ENCODE results near the gene FRMD1.

Gene FRMD1

GRCh38 chr6:168057836-168058235, 21.2 kb downstream of the FRMD1 start:
- Histone ChIP-seq H3K36me3 (ENCODE audit: control insufficient read depth, insufficient read depth, low read length, severe bottlenecking) (no peaks in the 10 kb centered on the region), H3K27me3 (replicated peaks; ENCODE audit: control insufficient read depth, insufficient read depth, low read length) (peaks cover 27% of the 10 kb centered on the region), H3K9ac (ENCODE audit: low read length) (no peak overlapping the region), H3K4me1 (ENCODE audit: control insufficient read depth, insufficient read depth, low read length) (peaks cover 10% of the 10 kb centered on the region), H3K4me3 (ENCODE audit: low read length) (no peak overlapping the region), H3K9me3 (ENCODE audit: control insufficient read depth, low read length) (no peaks in the 10 kb centered on the region)
- no peak for DNase-seq (ENCODE audit: low read depth)

GRCh38 chr6:168056892-168057527, 22.0 kb downstream of the FRMD1 start:
- Histone ChIP-seq H3K27me3 (replicated peaks; ENCODE audit: control insufficient read depth, insufficient read depth, low read length) (peaks cover 31% of the 10 kb centered on the region), H3K4me1 (ENCODE audit: control insufficient read depth, insufficient read depth, low read length) (peaks cover 10% of the 10 kb centered on the region), H3K9me3 (ENCODE audit: control insufficient read depth, low read length) (no peaks in the 10 kb centered on the region), H3K4me3 (ENCODE audit: low read length) (no peak overlapping the region), H3K9ac (ENCODE audit: low read length) (no peak overlapping the region), H3K36me3 (ENCODE audit: control insufficient read depth, insufficient read depth, low read length, severe bottlenecking) (no peaks in the 10 kb centered on the region)
- DNase-seq (ENCODE audit: low read depth), result no peak

- H3K4me3 ChIP-seq (ENCODE audit: low read length), result no peak overlapping the region
- H3K36me3 ChIP-seq (ENCODE audit: control insufficient read depth, insufficient read depth, low read length, severe bottlenecking), result no peaks in the 10 kb centered on the region
- H3K4me1 ChIP-seq (ENCODE audit: control insufficient read depth, insufficient read depth, low read length), result peaks cover 10% of the 10 kb centered on the region
Measured at GRCh38 chr6:168055696-168056489, 23.1 kb downstream of the FRMD1 start.

GRCh38 chr6:168054765-168055560, 24.0 kb downstream of the FRMD1 start:
- no peak for DNase-seq (ENCODE audit: low read depth)
- no peaks in the 10 kb centered on the region for H3K36me3 ChIP-seq (ENCODE audit: control insufficient read depth, insufficient read depth, low read length, severe bottlenecking)
- peaks cover 38% of the 10 kb centered on the region for H3K27me3 ChIP-seq (replicated peaks; ENCODE audit: control insufficient read depth, insufficient read depth, low read length)
- H3K4me1 ChIP-seq (ENCODE audit: control insufficient read depth, insufficient read depth, low read length), result peaks cover 10% of the 10 kb centered on the region
- H3K9me3 ChIP-seq (ENCODE audit: control insufficient read depth, low read length), result no peaks in the 10 kb centered on the region
- H3K4me3 ChIP-seq (ENCODE audit: low read length), result no peak overlapping the region
- H3K9ac ChIP-seq (ENCODE audit: low read length), result no peak overlapping the region

More at GRCh38 chr6:168055696-168056489, 23.1 kb downstream of the FRMD1 start:
- Histone ChIP-seq H3K9ac (ENCODE audit: low read length) (no peak overlapping the region), H3K27me3 (replicated peaks; ENCODE audit: control insufficient read depth, insufficient read depth, low read length) (peaks cover 37% of the 10 kb centered on the region), H3K9me3 (ENCODE audit: control insufficient read depth, low read length) (no peaks in the 10 kb centered on the region)
- DNase-seq (ENCODE audit: low read depth), result no peak

- Histone ChIP-seq H3K36me3 (ENCODE audit: control insufficient read depth, insufficient read depth, low read length, severe bottlenecking) (no peaks in the 10 kb centered on the region), H3K9me3 (ENCODE audit: control insufficient read depth, low read length) (no peaks in the 10 kb centered on the region), H3K4me3 (ENCODE audit: low read length) (no peak overlapping the region), H3K9ac (ENCODE audit: low read length) (no peak overlapping the region), H3K27me3 (replicated peaks; ENCODE audit: control insufficient read depth, insufficient read depth, low read length) (peaks cover 32% of the 10 kb centered on the region), H3K4me1 (ENCODE audit: control insufficient read depth, insufficient read depth, low read length) (peaks cover 10% of the 10 kb centered on the region)
- no peak for DNase-seq (ENCODE audit: low read depth)
Measured at GRCh38 chr6:168053957-168054471, 25.0 kb downstream of the FRMD1 start.

- Histone ChIP-seq H3K9me3 (ENCODE audit: control insufficient read depth, low read length) (no peaks in the 10 kb centered on the region), H3K9ac (ENCODE audit: low read length) (no peak overlapping the region), H3K27me3 (replicated peaks; ENCODE audit: control insufficient read depth, insufficient read depth, low read length) (peaks cover 32% of the 10 kb centered on the region), H3K36me3 (ENCODE audit: control insufficient read depth, insufficient read depth, low read length, severe bottlenecking) (no peaks in the 10 kb centered on the region), H3K4me3 (ENCODE audit: low read length) (no peak overlapping the region), H3K4me1 (ENCODE audit: control insufficient read depth, insufficient read depth, low read length) (peaks cover 10% of the 10 kb centered on the region)
- no peak for DNase-seq (ENCODE audit: low read depth)
Measured at GRCh38 chr6:168053086-168053956, 25.7 kb downstream of the FRMD1 start.

GRCh38 chr6:168052291-168052891, 26.6 kb downstream of the FRMD1 start:
- H3K4me3 ChIP-seq (ENCODE audit: low read length), result no peak overlapping the region
- no peak for DNase-seq (ENCODE audit: low read depth)

GRCh38 chr6:168051648-168052047, 27.4 kb downstream of the FRMD1 start:
- Histone ChIP-seq H3K4me3 (ENCODE audit: low read length) (no peak overlapping the region), H3K9me3 (ENCODE audit: control insufficient read depth, low read length) (no peaks in the 10 kb centered on the region), H3K36me3 (ENCODE audit: control insufficient read depth, insufficient read depth, low read length, severe bottlenecking) (no peaks in the 10 kb centered on the region), H3K27me3 (replicated peaks; ENCODE audit: control insufficient read depth, insufficient read depth, low read length) (peaks cover 31% of the 10 kb centered on the region), H3K4me1 (ENCODE audit: control insufficient read depth, insufficient read depth, low read length) (peaks cover 10% of the 10 kb centered on the region), H3K9ac (ENCODE audit: low read length) (no peak overlapping the region)
- DNase-seq (ENCODE audit: low read depth), result no peak

More at GRCh38 chr6:168052291-168052891, 26.6 kb downstream of the FRMD1 start:
- Histone ChIP-seq H3K4me1 (ENCODE audit: control insufficient read depth, insufficient read depth, low read length) (peaks cover 10% of the 10 kb centered on the region), H3K27me3 (replicated peaks; ENCODE audit: control insufficient read depth, insufficient read depth, low read length) (peaks cover 32% of the 10 kb centered on the region), H3K9me3 (ENCODE audit: control insufficient read depth, low read length) (no peaks in the 10 kb centered on the region), H3K36me3 (ENCODE audit: control insufficient read depth, insufficient read depth, low read length, severe bottlenecking) (no peaks in the 10 kb centered on the region), H3K9ac (ENCODE audit: low read length) (no peak overlapping the region)

GRCh38 chr6:168050881-168051586, 28.0 kb downstream of the FRMD1 start:
- no peak overlapping the region for H3K9ac ChIP-seq (ENCODE audit: low read length)
- peaks cover 25% of the 10 kb centered on the region for H3K27me3 ChIP-seq (replicated peaks; ENCODE audit: control insufficient read depth, insufficient read depth, low read length)
- H3K9me3 ChIP-seq (ENCODE audit: control insufficient read depth, low read length), result no peaks in the 10 kb centered on the region
- no peak for DNase-seq (ENCODE audit: low read depth)
- H3K36me3 ChIP-seq (ENCODE audit: control insufficient read depth, insufficient read depth, low read length, severe bottlenecking), result no peaks in the 10 kb centered on the region
- H3K4me3 ChIP-seq (ENCODE audit: low read length), result no peak overlapping the region
- H3K4me1 ChIP-seq (ENCODE audit: control insufficient read depth, insufficient read depth, low read length), result peaks cover 10% of the 10 kb centered on the region

All from adipocyte (in vitro differentiated cells).